PFSK-1 (cell line): ENCODE data around the gene ARL2.

Source experiments
- FOXP2 ChIP-seq: optimal IDR thresholded peaks from 2 replicates; pipeline ENCODE3; 2011; ENCODE audit warnings: borderline replicate concordance, control low read depth, inconsistent platforms; ENCODE audit not compliant: insufficient read depth; ENCODE audit errors: extremely low read length, extremely low read depth
- POLR2AphosphoS5 ChIP-seq: IDR thresholded peaks from 2 replicates; pipeline ENCODE4 v1.6.1; 2012; ENCODE audit warnings: low read depth, mild to moderate bottlenecking, control low read depth, low read length, moderate library complexity
- REST ChIP-seq, 2 experiments: IDR thresholded peaks; 2 replicates each; pipeline versions ENCODE4 v1.6.1 to v1.8.0; 2011 to 2012; ENCODE audit warnings: low read depth in 2 of 2, low read length in 2 of 2, control low read depth in 1 of 2, inconsistent platforms in 1 of 2, mild to moderate bottlenecking in 1 of 2, moderate library complexity in 1 of 2; ENCODE audit not compliant: insufficient read depth in 1 of 2
- SIN3A ChIP-seq: IDR thresholded peaks from 2 replicates; pipeline ENCODE4 v1.6.1; 2012; ENCODE audit warnings: mild to moderate bottlenecking, low read length, moderate library complexity, borderline replicate concordance; ENCODE audit not compliant: insufficient read depth
- TAF1 ChIP-seq: IDR thresholded peaks from 2 replicates; pipeline ENCODE4 v1.6.1; 2012; ENCODE audit warnings: low read length, control low read depth, borderline replicate concordance; ENCODE audit not compliant: insufficient read depth

GRCh38 chr11:64987998-64988854, 25.7 kb upstream of the ARL2 start:
- TF ChIP-seq POLR2AphosphoS5 (no peak), REST (IDR thresholded peaks at IDR 0.05; ENCODE audit: insufficient read depth in 1 of 2, low read depth in 2 of 2, low read length in 2 of 2) (no peak), TAF1 (no peak), FOXP2 (no peak), SIN3A (no peak)
